HepG2 (cell line): ENCODE results near the gene NUTF2. TPM values are rescaled to one million over a fixed set of nuclear protein-coding genes. Genes with fewer than 3 reads are reported as not detected.

Experiments used
- ADNP ChIP-seq: sonication (generic); formaldehyde crosslinking; IDR thresholded peaks from 2 replicates; pipeline ENCODE4 v1.4.0; 2020; ENCODE audit warnings: missing genetic modification reagents
- ARNT ChIP-seq: fragments of 450-650 bp; IDR thresholded peaks from 2 replicates; pipeline ENCODE4 v1.6.1; 2017
- ATF4 ChIP-seq, 2 experiments: fragments of 450-650 bp in 1 of 2; sonication (generic) in 1 of 2; formaldehyde crosslinking; IDR thresholded peaks; 2 replicates each; pipeline versions ENCODE4 v1.5.0 to v1.8.0; 2020 to 2022; ENCODE audit warnings: mild to moderate bottlenecking in 1 of 2, missing genetic modification reagents in 1 of 2
- ATF7-NPFF ChIP-seq: sonication (generic); formaldehyde crosslinking; IDR thresholded peaks from 2 replicates; pipeline ENCODE4 v1.8.1; 2023; ENCODE audit warnings: mild to moderate bottlenecking, low read depth, missing genetic modification reagents, moderate library complexity
- FOXK1 ChIP-seq: sonication (generic); formaldehyde crosslinking; IDR thresholded peaks from 2 replicates; pipeline ENCODE4 v1.4.0; 2020; ENCODE audit warnings: low read depth, missing genetic modification reagents, borderline replicate concordance
- GABPB1 ChIP-seq: IDR thresholded peaks from 2 replicates; pipeline ENCODE4 v1.6.1; 2016; ENCODE audit warnings: mild to moderate bottlenecking, missing genetic modification reagents, moderate library complexity, missing compliant biosample characterization
- GFI1 ChIP-seq: sonication (generic); formaldehyde crosslinking; IDR thresholded peaks from 2 replicates; pipeline ENCODE4 v1.5.0; 2020; ENCODE audit warnings: missing genetic modification reagents, mild to moderate bottlenecking, borderline replicate concordance
- HIC2 ChIP-seq: sonication (generic); formaldehyde crosslinking; IDR thresholded peaks from 2 replicates; pipeline ENCODE4 v1.9.0; 2022; ENCODE audit warnings: low read depth, missing genetic modification reagents
- HMG20A ChIP-seq: IDR thresholded peaks from 2 replicates; pipeline ENCODE4 v1.6.1; 2016; ENCODE audit warnings: borderline replicate concordance
- HMG20B ChIP-seq: conservative IDR thresholded peaks from 2 replicates; pipeline ENCODE4 v1.6.1; 2016; ENCODE audit warnings: missing genetic modification reagents, missing compliant biosample characterization
- HOMEZ ChIP-seq: IDR thresholded peaks from 2 replicates; pipeline ENCODE4 v1.6.1; 2016; ENCODE audit warnings: low read depth
- KLF9 ChIP-seq: IDR thresholded peaks from 2 replicates; pipeline ENCODE4 v1.6.1; 2016; ENCODE audit warnings: low read depth
- PTBP1 ChIP-seq: fragments of 200-400 bp; formaldehyde crosslinking; IDR thresholded peaks from 2 replicates; pipeline ENCODE4 v1.6.1; 2018; ENCODE audit warnings: low read length, low read depth; ENCODE audit not compliant: poor library complexity, severe bottlenecking
- SIN3B ChIP-seq: fragments of 150-350 bp; IDR thresholded peaks from 2 replicates; pipeline ENCODE4 v1.6.1; 2014; ENCODE audit warnings: low read length
- ZBED4 ChIP-seq: sonication (generic); formaldehyde crosslinking; IDR thresholded peaks from 2 replicates; pipeline ENCODE4 v1.4.0; 2020; ENCODE audit warnings: missing genetic modification reagents, borderline replicate concordance
- ZIK1 ChIP-seq: sonication (generic); formaldehyde crosslinking; IDR thresholded peaks from 2 replicates; pipeline ENCODE4 v1.5.0; 2020; ENCODE audit warnings: mild to moderate bottlenecking, low read depth, missing genetic modification reagents, borderline replicate concordance
- ZKSCAN8 ChIP-seq: IDR thresholded peaks from 2 replicates; pipeline ENCODE4 v1.6.1; 2016; ENCODE audit warnings: borderline replicate concordance, missing genetic modification reagents, missing compliant biosample characterization
- ZNF274 ChIP-seq: sonication (generic); formaldehyde crosslinking; IDR thresholded peaks from 2 replicates; pipeline ENCODE4 v1.5.1; 2020; ENCODE audit warnings: mild to moderate bottlenecking, missing genetic modification reagents
- ZNF512 ChIP-seq: sonication (generic); formaldehyde crosslinking; IDR thresholded peaks from 2 replicates; pipeline ENCODE4 v1.4.0; 2020; ENCODE audit warnings: mild to moderate bottlenecking, missing genetic modification reagents
- ZSCAN30 ChIP-seq: sonication (generic); formaldehyde crosslinking; IDR thresholded peaks from 2 replicates; pipeline ENCODE4 v1.5.0; 2020; ENCODE audit warnings: mild to moderate bottlenecking, missing genetic modification reagents
- polyA plus RNA-seq, 8 experiments: library from polyadenylated mRNA; depleted of rRNA in 3 of 8; stranded (reverse) in 7 of 8; unstranded in 1 of 8; fragments of >200 nt; fragmentation: Illumina TruSeq in 4 of 8; extraction: Trizol in 4 of 8; gene quantifications; 2 replicates each; pipeline versions ENCODE4 v1.2.1 to v1.2.3, GENCODE V29; 2011 to 2016; ENCODE audit warnings: low read depth in 4 of 8, missing spikeins in 1 of 8, mixed read lengths in 1 of 8; ENCODE audit not compliant: insufficient read depth in 1 of 8
- total RNA-seq, 5 experiments: library from RNA; depleted of rRNA; stranded (reverse); fragments of >200 nt; fragmentation: Illumina TruSeq; extraction: Trizol; gene quantifications; 2 replicates each; pipeline ENCODE4 v1.2.3, GENCODE V29; 2016; ENCODE audit warnings: low read depth in 1 of 5

The NUTF2 gene
- total and polyA plus RNA-seq, 2 of the 13 experiments (the other 11 are each of a cell fraction or from before 2014, with no cell fraction given) = 168 to 214 TPM

- TF ChIP-seq ZNF512 (CRISPR knock-in tag) = no peak
- peak; percentile 75 for TF ChIP-seq PTBP1
- no peak for TF ChIP-seq ZSCAN30
- TF ChIP-seq FOXK1 = no peak
- no peak; the same call in 1 of the 2 replicates for TF ChIP-seq SIN3B
- no peak for TF ChIP-seq ZBED4 (CRISPR knock-in tag)
- no peak for TF ChIP-seq ATF4 (CRISPR knock-in tag; IDR thresholded peaks at IDR 0.05)
- TF ChIP-seq HIC2 = no peak
- TF ChIP-seq ARNT = no peak
- 0 out of 2 replicates have a peak, but pooled peaks have one; percentile 34 for TF ChIP-seq ZIK1 (CRISPR knock-in tag)
- TF ChIP-seq ZNF274 (CRISPR knock-in tag) = peak; percentile 59; the same call in 1 of the 2 replicates
- TF ChIP-seq HMG20A (CRISPR knock-in tag) = no peak
- 0 out of 2 replicates have a peak, but pooled peaks have one; percentile 42 for TF ChIP-seq HMG20B (CRISPR knock-in tag)
- no peak; the same call in 1 of the 2 replicates for TF ChIP-seq ATF7-NPFF (CRISPR knock-in tag)
- 0 out of 2 replicates have a peak, but pooled peaks have one; percentile 32 for TF ChIP-seq KLF9 (CRISPR knock-in tag)
- TF ChIP-seq HOMEZ = no peak
- no peak for TF ChIP-seq GFI1 (CRISPR knock-in tag)
- no peak for TF ChIP-seq GABPB1 (CRISPR knock-in tag)
- no peak for TF ChIP-seq ZKSCAN8 (CRISPR knock-in tag)
- TF ChIP-seq ADNP (CRISPR knock-in tag) = no peak
Observed at GRCh38 chr16:67847064-67847861, 530 bp downstream of the NUTF2 start, which contains the start of gene CENPT (continued).
